GM21423 (cell line): ENCODE measurements around the gene DNM2.
"Not testable (repeated sequence)": the region's sequence is repeated elsewhere in the genome, so short reads cannot be mapped to it uniquely, and the experiment has no call there.

Experiments used
- ATAC-seq: cut with Tn5 transposase; IDR thresholded peaks from one replicate; pipeline ENCODE4 v1.9.1; 2021; ENCODE audit warnings: mild to moderate bottlenecking, moderate library complexity; ENCODE audit not compliant: unreplicated experiment

DNM2 gene

GRCh38 chr19:10717356-10718204 lies at the start of gene DNM2:
Gene DNM2 (plus strand): TSS chr19:10718079. CDS start chr19:10718243, 164 bp downstream.
- ATAC-seq, result peak; percentile 83

DNA sequence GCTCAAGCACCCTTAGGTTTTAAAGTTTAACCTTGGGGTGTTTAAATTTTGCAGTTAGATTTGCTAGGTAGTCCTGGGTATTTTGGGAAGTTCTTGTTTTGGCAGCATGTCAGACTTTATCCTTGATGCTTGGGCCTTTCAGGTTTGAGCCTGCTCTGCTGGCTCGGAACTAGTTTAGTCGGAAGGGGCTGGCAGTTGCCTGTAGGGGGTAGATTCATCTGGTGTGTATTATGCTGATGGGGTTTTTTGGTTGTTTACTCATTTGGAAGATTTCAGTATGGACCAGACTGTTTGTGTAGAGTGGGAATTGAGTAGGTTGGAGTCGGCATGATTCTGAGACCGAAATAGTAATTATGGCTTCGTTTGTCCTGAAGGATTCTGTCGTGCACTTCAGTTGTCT lies 48.6 kb upstream of the DNM2 start:
- no peak for ATAC-seq

GRCh38 chr19:10670182-10670581 lies 47.7 kb upstream of the DNM2 start:
- ATAC-seq, result no peak

DNA sequence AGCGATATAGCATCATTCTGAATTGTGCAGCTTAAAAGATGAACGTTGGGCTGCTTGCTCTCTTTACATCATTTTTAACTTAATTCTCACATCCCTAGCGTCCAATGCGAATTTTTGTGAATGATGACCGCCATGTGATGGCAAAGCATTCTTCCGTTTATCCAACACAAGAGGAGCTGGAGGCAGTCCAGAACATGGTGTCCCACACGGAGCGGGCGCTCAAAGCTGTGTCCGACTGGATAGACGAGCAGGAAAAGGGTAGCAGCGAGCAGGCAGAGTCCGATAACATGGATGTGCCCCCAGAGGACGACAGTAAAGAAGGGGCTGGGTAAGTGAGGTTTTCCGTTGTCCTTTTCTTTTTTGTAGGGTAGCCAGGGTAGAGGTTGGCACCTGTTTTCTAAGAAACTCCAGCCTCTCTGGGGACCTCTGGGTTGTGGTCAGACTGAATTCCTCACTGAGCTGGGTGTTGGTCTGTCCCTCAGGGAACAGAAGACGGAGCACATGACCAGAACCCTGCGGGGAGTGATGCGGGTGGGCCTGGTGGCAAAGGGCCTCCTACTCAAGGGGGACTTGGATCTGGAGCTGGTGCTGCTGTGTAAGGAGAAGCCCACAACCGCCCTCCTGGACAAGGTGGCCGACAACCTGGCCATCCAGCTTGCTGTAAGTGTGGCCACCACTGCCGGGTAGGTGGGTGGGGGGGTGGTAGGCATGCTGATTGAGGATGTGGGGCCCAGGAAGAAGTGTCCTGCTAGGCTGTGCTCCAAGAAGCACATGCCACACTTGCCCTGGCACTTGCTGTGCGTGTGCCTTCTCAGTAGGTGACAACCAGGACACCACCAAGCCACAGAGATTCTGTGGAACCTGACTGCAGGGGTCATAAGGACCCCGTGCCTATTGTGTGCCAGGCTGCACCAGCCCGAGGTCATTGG lies 46.7 kb upstream of the DNM2 start:
- ATAC-seq, result no peak

GRCh38 chr19:10671922-10672321 lies 46.0 kb upstream of the DNM2 start:
- not testable (repeated sequence) for ATAC-seq

DNA sequence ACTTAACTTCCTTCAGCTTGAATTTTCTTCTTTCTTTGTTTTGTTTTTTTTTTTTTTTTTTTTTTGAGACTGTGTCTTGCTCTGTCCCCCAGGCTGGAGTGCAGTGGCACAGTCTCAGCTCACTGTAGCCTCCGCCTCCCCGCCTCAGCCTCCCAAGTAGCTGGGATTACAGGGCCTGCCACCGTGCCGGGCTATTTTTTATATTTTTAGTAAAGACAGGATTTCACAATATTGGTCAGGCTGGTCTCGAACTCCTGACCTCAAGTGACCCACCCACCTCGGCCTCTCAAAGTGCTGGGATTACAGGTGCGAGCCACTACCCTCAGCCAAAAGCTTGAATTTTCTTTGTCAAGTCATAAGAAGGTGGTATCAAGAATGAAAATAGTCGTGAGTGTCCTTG lies 42.7 kb upstream of the DNM2 start:
- ATAC-seq, result not testable (repeated sequence)

DNA sequence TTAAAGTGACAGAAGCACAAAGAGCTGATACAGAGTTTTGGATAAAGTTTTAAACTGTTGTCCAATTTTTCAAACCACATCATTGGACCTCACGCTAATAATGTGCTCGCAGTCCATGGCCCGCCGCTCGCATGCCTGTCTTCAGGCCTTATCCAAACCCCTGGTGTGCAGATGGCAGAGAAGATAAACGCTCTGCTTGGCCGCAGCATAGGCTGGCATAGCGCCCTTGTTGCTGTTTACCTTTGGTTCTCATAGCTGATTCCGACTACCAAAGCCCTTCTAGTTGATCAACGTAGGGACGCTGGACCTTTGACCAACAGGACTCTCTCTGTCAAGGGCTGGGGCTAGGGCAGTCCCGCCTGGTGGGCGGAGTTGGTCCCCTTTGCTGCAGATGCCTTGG lies 40.1 kb upstream of the DNM2 start:
- ATAC-seq, result no peak

GRCh38 chr19:10678813-10679212 lies 39.1 kb upstream of the DNM2 start:
- ATAC-seq, result no peak

GRCh38 chr19:10679743-10680142 lies 38.1 kb upstream of the DNM2 start:
- ATAC-seq, result no peak

- ATAC-seq, result no peak
These were observed 37.2 kb upstream of the DNM2 start for GRCh38 chr19:10680545-10681135.

GRCh38 chr19:10681658-10682057 lies 36.2 kb upstream of the DNM2 start:
- ATAC-seq, result no peak

- ATAC-seq, result no peak
These were observed 35.3 kb upstream of the DNM2 start for GRCh38 chr19:10682397-10683063.

DNA sequence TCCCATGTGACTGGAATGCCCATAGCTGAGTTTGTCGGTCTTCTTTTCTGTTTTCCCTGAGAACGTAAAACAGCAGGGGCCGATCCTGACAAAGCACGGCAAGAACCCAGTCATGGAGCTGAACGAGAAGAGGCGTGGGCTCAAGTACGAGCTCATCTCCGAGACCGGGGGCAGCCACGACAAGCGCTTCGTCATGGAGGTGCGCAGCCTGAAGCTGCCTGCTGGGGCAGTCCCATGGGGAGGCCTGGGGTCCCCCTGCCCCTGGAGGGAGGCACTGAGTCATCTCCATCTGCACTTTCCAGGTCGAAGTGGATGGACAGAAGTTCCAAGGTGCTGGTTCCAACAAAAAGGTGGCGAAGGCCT lies 34.8 kb upstream of the DNM2 start:
- no peak for ATAC-seq

DNA sequence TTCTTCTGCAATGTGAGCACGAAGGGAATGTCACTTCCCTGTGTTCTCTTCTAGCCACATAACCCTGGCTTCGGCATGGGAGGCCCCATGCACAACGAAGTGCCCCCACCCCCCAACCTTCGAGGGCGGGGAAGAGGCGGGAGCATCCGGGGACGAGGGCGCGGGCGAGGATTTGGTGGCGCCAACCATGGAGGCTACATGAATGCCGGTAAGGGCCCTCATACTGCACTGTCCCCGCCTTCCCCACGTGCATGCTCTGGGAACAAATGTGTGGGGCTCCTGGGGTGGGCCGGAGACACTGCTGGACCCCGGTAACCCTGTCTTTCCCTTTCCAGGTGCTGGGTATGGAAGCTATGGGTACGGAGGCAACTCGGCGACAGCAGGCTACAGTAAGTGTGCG lies 34.3 kb upstream of the DNM2 start:
- no peak for ATAC-seq

- ATAC-seq, result no peak
These were observed 32.7 kb upstream of the DNM2 start for GRCh38 chr19:10685210-10685609.

DNA sequence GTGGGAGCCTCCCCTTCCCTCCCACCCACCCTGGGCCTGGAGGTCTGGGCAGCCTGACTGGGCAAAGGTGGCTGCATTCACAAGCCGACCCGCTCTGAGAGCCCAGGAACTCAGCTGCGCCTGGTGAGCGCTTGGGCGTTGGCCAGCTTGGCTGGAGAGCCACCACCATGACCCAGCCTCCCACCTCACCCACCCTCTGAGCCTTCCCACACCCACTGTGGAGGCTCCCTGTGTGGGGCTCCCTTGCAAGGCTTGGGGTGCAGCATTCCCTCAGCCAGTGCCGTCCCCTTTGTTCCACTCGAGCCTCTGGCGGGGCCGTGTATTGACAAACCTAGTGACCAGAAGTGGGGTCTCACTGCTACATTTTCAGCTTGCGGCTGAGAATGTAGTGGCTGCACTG lies 31.7 kb upstream of the DNM2 start:
- no peak for ATAC-seq

DNA sequence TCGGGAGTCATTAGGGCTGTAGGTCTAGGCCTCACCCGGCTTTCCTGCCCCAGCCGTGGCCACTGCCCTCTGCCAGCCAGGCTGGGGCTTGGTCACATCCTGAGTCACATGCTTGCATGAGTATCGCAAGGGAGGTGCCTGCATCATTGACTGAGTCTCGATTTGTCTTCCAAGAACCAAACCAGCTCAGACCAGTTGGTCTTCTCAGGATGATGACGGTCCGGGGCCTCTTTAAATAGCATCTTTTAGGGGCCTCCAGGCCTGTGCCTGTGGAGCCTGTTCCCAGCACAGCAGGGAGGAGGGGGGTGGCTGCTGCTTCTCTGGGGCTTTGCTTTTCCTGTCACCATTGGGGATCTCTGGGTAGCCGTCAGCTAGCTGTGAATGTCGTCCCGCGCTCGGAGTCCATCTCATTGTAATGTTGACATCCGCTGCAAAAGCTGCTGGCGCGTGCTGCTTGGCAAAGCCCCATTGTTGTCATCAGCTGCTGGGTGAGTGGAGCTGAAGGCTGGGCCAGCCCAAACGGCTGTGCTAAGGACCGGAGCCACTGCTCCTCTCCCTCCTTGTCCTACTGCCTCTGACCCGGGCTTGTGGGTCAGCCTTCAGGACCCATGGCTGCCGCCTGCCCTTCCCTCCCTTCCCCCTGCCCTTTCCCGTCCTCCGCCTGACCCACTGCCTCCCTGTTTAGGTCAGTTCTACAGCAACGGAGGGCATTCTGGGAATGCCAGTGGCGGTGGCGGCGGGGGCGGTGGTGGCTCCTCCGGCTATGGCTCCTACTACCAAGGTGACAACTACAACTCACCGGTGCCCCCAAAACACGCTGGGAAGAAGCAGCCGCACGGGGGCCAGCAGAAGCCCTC lies 31.0 kb upstream of the DNM2 start:
- no peak for ATAC-seq

GRCh38 chr19:10687518-10688288 lies 30.2 kb upstream of the DNM2 start:
- ATAC-seq, result no peak

GRCh38 chr19:10688545-10689280 lies 29.2 kb upstream of the DNM2 start:
- no peak for ATAC-seq
